Nephron progenitor cell (in vitro differentiated cells): ENCODE results near the gene ZNF155.

Experiments
- DNase-seq: peaks from one replicate; pipeline ENCODE4 v3.0.0; 2021
- H3K27ac Mint-ChIP-seq: 2 replicates; pipeline ENCODE4 v1.8.0; 2021; ENCODE audit warnings: mild to moderate bottlenecking, moderate library complexity, mixed read lengths
- H3K27me3 Mint-ChIP-seq: 2 replicates; pipeline ENCODE4 v1.8.0; 2021; ENCODE audit warnings: mild to moderate bottlenecking, low read depth, mixed read lengths; ENCODE audit not compliant: poor library complexity
- H3K36me3 Mint-ChIP-seq: 2 replicates; pipeline ENCODE4 v1.8.0; 2021; ENCODE audit warnings: low read depth, mixed read lengths
- H3K4me1 Mint-ChIP-seq: 2 replicates; pipeline ENCODE4 v1.8.0; 2021; ENCODE audit warnings: mixed read lengths
- H3K4me3 Mint-ChIP-seq: 2 replicates; pipeline ENCODE4 v1.8.0; 2021; ENCODE audit warnings: mild to moderate bottlenecking, moderate library complexity, mixed read lengths
- H3K9me3 Mint-ChIP-seq: 2 replicates; pipeline ENCODE4 v1.8.0; 2021; ENCODE audit warnings: mild to moderate bottlenecking, moderate library complexity, mixed read lengths
- TF ChIP-seq, protein P1 (sequence below): fragments of 200-600 bp; sonication (generic); IDR thresholded peaks from 2 replicates; pipeline ENCODE4 v1.5.0; 2021; ENCODE audit warnings: antibody characterized with exemption

ZNF155 gene

DNA sequence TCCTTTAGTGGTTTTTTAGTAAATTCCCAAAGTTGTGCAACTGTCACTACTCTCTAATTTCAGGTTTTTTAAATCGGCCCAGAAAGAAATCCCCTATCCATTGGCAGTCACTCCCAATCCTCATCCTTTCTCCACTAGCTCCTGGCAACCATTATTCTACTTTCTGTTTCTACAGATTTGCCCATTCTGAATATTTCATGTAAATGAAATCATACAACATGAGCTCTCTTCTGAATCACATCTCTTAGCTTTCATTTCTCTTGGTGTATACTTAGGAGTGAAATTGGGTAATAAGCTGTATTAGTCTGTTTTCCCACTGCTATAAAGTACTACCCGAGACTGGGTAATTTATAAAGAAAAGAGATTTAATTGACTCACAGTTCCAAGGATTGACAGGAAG is 58.2 kb downstream of the ZNF155 start:
- no peak for DNase-seq
- H3K27me3 Mint-ChIP-seq, result peaks cover 24% of the 10 kb centered on the region
- H3K4me1 Mint-ChIP-seq, result no peaks in the 10 kb centered on the region
- no peaks in the 10 kb centered on the region for H3K36me3 Mint-ChIP-seq
- H3K27ac Mint-ChIP-seq, result no peak overlapping the region
- peaks cover 44% of the 10 kb centered on the region for H3K9me3 Mint-ChIP-seq
- TF ChIP-seq, protein P1, sequence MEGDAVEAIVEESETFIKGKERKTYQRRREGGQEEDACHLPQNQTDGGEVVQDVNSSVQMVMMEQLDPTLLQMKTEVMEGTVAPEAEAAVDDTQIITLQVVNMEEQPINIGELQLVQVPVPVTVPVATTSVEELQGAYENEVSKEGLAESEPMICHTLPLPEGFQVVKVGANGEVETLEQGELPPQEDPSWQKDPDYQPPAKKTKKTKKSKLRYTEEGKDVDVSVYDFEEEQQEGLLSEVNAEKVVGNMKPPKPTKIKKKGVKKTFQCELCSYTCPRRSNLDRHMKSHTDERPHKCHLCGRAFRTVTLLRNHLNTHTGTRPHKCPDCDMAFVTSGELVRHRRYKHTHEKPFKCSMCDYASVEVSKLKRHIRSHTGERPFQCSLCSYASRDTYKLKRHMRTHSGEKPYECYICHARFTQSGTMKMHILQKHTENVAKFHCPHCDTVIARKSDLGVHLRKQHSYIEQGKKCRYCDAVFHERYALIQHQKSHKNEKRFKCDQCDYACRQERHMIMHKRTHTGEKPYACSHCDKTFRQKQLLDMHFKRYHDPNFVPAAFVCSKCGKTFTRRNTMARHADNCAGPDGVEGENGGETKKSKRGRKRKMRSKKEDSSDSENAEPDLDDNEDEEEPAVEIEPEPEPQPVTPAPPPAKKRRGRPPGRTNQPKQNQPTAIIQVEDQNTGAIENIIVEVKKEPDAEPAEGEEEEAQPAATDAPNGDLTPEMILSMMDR, result no peak
- no peak overlapping the region for H3K4me3 Mint-ChIP-seq
